RWPE2 (cell line): Measurements from ENCODE around the gene HUS1.

Source experiments
- ATAC-seq: fragments of 200-7000 bp; cut with Tn5 transposase; 3 replicates; pipeline ENCODE4 v1.9.1; 2021; ENCODE audit warnings: low read depth
- DNase-seq: peaks from one replicate; pipeline ENCODE4 v3.0.0-alpha.2; 2020; ENCODE audit warnings: low spot score
- H3K27ac ChIP-seq: fragments of 450-650 bp; 2 replicates; pipeline ENCODE4 v1.5.1; 2017; ENCODE audit warnings: mild to moderate bottlenecking; ENCODE audit not compliant: poor library complexity, severe bottlenecking
- H3K27me3 ChIP-seq: fragments of 250-450 bp; sonication (Bioruptor Pico); 2 replicates; pipeline ENCODE4 v1.5.1; 2021; ENCODE audit warnings: mild to moderate bottlenecking, moderate library complexity; ENCODE audit not compliant: insufficient read depth, poor library complexity, severe bottlenecking
- H3K36me3 ChIP-seq: fragments of 250-450 bp; sonication (Bioruptor Pico); 2 replicates; pipeline ENCODE4 v1.5.1; 2020; ENCODE audit warnings: low read depth, mild to moderate bottlenecking, moderate library complexity
- H3K4me1 ChIP-seq: fragments of 250-450 bp; sonication (Bioruptor Pico); 2 replicates; pipeline ENCODE4 v1.5.1; 2021; ENCODE audit warnings: mild to moderate bottlenecking, moderate library complexity; ENCODE audit not compliant: insufficient read depth, poor library complexity, severe bottlenecking
- H3K4me3 ChIP-seq: fragments of 250-450 bp; sonication (Bioruptor Pico); 2 replicates; pipeline ENCODE4 v1.5.1; 2021; ENCODE audit warnings: mild to moderate bottlenecking, moderate library complexity; ENCODE audit not compliant: severe bottlenecking
- H3K9me3 ChIP-seq: fragments of 250-450 bp; sonication (Bioruptor Pico); 2 replicates; pipeline ENCODE4 v1.5.1; 2021; ENCODE audit warnings: mild to moderate bottlenecking, moderate library complexity; ENCODE audit not compliant: severe bottlenecking
- TF ChIP-seq, protein P1 (sequence below): fragments of 450-650 bp; IDR thresholded peaks from one replicate; pipeline ENCODE4 v1.5.1; 2017; ENCODE audit warnings: mild to moderate bottlenecking, moderate library complexity; ENCODE audit not compliant: poor library complexity, severe bottlenecking

Gene HUS1

GRCh38 chr7:47947355-47947749 is 32.1 kb downstream of the HUS1 start:
- H3K4me1 ChIP-seq = peaks cover 3% of the 10 kb centered on the region
- H3K27ac ChIP-seq = no peak overlapping the region
- H3K9me3 ChIP-seq = no peaks in the 10 kb centered on the region
- no peaks in the 10 kb centered on the region for H3K36me3 ChIP-seq
- DNase-seq (no peak), ATAC-seq (no peak)
- no peak overlapping the region for H3K4me3 ChIP-seq
- no peaks in the 10 kb centered on the region for H3K27me3 ChIP-seq
- TF ChIP-seq, protein P1, sequence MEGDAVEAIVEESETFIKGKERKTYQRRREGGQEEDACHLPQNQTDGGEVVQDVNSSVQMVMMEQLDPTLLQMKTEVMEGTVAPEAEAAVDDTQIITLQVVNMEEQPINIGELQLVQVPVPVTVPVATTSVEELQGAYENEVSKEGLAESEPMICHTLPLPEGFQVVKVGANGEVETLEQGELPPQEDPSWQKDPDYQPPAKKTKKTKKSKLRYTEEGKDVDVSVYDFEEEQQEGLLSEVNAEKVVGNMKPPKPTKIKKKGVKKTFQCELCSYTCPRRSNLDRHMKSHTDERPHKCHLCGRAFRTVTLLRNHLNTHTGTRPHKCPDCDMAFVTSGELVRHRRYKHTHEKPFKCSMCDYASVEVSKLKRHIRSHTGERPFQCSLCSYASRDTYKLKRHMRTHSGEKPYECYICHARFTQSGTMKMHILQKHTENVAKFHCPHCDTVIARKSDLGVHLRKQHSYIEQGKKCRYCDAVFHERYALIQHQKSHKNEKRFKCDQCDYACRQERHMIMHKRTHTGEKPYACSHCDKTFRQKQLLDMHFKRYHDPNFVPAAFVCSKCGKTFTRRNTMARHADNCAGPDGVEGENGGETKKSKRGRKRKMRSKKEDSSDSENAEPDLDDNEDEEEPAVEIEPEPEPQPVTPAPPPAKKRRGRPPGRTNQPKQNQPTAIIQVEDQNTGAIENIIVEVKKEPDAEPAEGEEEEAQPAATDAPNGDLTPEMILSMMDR = no peak

DNA sequence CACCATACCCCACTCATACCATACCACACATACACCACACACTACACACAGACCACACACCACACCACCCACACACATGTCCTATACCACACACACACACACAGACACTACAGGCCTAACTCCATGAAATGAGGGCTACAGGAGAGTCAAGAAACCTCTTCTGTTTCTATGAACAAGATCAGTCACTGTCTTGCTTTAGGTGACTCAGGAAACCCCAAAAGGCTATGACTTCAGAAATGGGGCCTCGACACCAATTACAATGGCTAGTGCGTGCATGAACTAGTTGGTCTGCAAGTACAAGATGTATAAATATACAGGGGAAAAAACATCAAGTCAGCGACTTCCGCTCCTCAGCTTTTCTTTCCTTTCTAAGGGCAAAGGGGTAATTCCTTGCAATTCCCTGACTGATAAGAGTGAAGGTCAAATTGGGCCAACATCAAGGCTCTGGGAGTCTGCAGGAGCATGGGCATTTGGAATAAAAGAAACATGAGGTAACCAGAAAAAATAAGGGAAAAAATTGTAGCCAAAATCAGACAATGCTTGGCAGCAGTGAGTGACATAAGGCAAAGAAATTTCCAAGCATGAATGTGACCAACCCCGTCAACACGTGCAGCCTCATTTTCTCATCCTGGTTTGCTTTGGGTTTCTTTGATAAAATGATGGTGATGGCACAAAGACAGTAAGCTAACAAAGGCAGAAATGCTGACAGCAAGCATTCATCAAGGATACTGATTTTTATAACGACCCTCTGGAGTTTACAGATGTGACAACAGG is 32.6 kb downstream of the HUS1 start:
- ATAC-seq (no peak; the same call in 2 of the 3 replicates), DNase-seq (no peak)
- H3K4me1 ChIP-seq = peaks cover 7% of the 10 kb centered on the region
- H3K36me3 ChIP-seq = no peaks in the 10 kb centered on the region
- TF ChIP-seq, protein P1 = no peak
- H3K27me3 ChIP-seq = no peaks in the 10 kb centered on the region
- no peak overlapping the region for H3K27ac ChIP-seq
- no peaks in the 10 kb centered on the region for H3K9me3 ChIP-seq
- no peak overlapping the region for H3K4me3 ChIP-seq

DNA sequence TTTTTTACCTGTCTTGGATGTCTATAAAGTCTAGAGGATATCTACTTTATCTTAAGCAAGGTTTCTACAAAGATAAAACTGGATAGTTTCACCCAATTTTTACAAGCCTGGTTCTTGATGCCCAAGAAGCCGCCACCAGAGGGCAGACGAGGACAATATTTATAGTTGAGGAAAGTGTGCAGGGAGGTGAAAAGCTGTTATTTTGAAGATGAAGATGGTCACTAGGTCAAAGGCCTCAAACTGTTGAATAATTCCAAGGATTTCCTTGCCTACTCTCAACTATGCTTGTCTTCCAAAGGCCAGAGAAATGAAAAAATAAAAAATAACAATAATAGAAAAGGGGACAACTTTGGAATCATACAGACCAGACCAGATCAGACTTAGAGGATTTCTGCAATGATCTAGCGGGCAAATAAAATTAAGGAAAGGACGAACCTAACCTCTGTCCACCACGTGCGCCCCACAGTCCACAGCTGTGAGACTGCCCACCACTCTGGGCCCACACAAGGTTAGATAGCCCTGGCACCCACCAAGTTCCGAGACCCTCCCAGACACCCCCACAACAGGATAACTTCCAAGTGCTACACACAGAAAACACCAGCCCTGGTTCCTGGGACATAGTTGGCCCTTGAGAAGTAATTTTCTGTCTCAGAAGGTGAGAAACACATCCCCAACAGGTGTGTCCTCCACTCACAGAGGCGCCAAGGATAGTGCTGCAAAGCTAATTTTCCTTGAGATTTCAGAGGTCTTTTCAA is 34.0 kb downstream of the HUS1 start:
- TF ChIP-seq, protein P1 = peak; percentile 88
- no peak overlapping the region for H3K4me3 ChIP-seq
- no peaks in the 10 kb centered on the region for H3K36me3 ChIP-seq
- peaks cover 13% of the 10 kb centered on the region for H3K4me1 ChIP-seq
- ATAC-seq = peak; percentile 54
- H3K9me3 ChIP-seq = no peaks in the 10 kb centered on the region
- DNase-seq = no peak
- no peaks in the 10 kb centered on the region for H3K27me3 ChIP-seq
- H3K27ac ChIP-seq = no peak overlapping the region

GRCh38 chr7:47944536-47945260 is 34.7 kb downstream of the HUS1 start:
- TF ChIP-seq, protein P1 = no peak
- H3K27ac ChIP-seq = no peak overlapping the region
- no peak for DNase-seq
- ATAC-seq = no peak
- H3K4me3 ChIP-seq = no peak overlapping the region
- no peaks in the 10 kb centered on the region for H3K9me3 ChIP-seq
- H3K27me3 ChIP-seq = no peaks in the 10 kb centered on the region
- H3K4me1 ChIP-seq = peaks cover 13% of the 10 kb centered on the region
- H3K36me3 ChIP-seq = no peaks in the 10 kb centered on the region
